ENCODE results near the gene HPGDS.
"Not testable (repeated sequence)": the region's sequence is repeated elsewhere in the genome, so short reads cannot be mapped to it uniquely, and the experiment has no call there.

HPGDS gene

GRCh38 chr4:94354474-94354896 lies 11.8 kb upstream of the HPGDS start:
- DNase-seq = no peak

GRCh38 chr4:94352996-94353395 lies 10.4 kb upstream of the HPGDS start:
- DNase-seq = no peak

- DNase-seq = no peak
Observed at GRCh38 chr4:94352163-94352562, 9.5 kb upstream of the HPGDS start.

- DNase-seq = no peak
Observed at GRCh38 chr4:94351319-94351718, 8.7 kb upstream of the HPGDS start.

- no peak for DNase-seq
Observed at GRCh38 chr4:94350095-94350494, 7.5 kb upstream of the HPGDS start.

GRCh38 chr4:94349193-94349592 lies 6.6 kb upstream of the HPGDS start:
- DNase-seq = no peak

- no peak for DNase-seq
Observed at GRCh38 chr4:94348666-94349065, 6.0 kb upstream of the HPGDS start.

- DNase-seq = no peak
Observed at GRCh38 chr4:94346541-94346940, 3.9 kb upstream of the HPGDS start.

GRCh38 chr4:94345969-94346368 lies 3.3 kb upstream of the HPGDS start:
- DNase-seq = no peak

- DNase-seq = no peak
Observed at GRCh38 chr4:94345266-94345665, 2.6 kb upstream of the HPGDS start.

GRCh38 chr4:94344457-94344856 lies 1.8 kb upstream of the HPGDS start:
- DNase-seq = no peak

GRCh38 chr4:94341481-94342370 lies 910 bp downstream of the HPGDS start:
- no peak for DNase-seq

- no peak for DNase-seq
Observed at GRCh38 chr4:94339779-94340178, 2.9 kb downstream of the HPGDS start.

GRCh38 chr4:94338681-94339351 lies 3.8 kb downstream of the HPGDS start:
- DNase-seq = no peak

GRCh38 chr4:94336791-94337190 lies 5.8 kb downstream of the HPGDS start:
- not testable (repeated sequence) for DNase-seq

GRCh38 chr4:94336303-94336702 lies 6.3 kb downstream of the HPGDS start:
- DNase-seq = no peak

GRCh38 chr4:94334962-94335361 lies 7.7 kb downstream of the HPGDS start:
- DNase-seq = no peak

- no peak for DNase-seq
Observed at GRCh38 chr4:94334476-94334875, 8.2 kb downstream of the HPGDS start.

- DNase-seq = no peak
Observed at GRCh38 chr4:94333866-94334265, 8.8 kb downstream of the HPGDS start.

- no peak for DNase-seq
Observed at GRCh38 chr4:94332983-94333590, 9.5 kb downstream of the HPGDS start.

- DNase-seq = no peak
Observed at GRCh38 chr4:94329933-94330332, 12.7 kb downstream of the HPGDS start.

- no peak for DNase-seq
Observed at GRCh38 chr4:94325835-94326234, 16.8 kb downstream of the HPGDS start.

GRCh38 chr4:94319927-94320326 lies 22.7 kb downstream of the HPGDS start:
- not testable (repeated sequence) for DNase-seq
